Measurements from ENCODE around the gene ZMYM2. TPM values are rescaled to one million over a fixed set of nuclear protein-coding genes. Genes with fewer than 3 reads are reported as not detected.

The ZMYM2 gene
- total RNA-seq, 1 donor from 2014 or later, result 92.1 TPM

- H3K4me3 Mint-ChIP-seq (ENCODE audit: unreplicated experiment), result no peak overlapping the region
- H3K27me3 Mint-ChIP-seq (ENCODE audit: unreplicated experiment), result no peaks in the 10 kb centered on the region
- H3K36me3 Mint-ChIP-seq (ENCODE audit: unreplicated experiment), result peaks cover 41% of the 10 kb centered on the region
- TF ChIP-seq, protein P1, sequence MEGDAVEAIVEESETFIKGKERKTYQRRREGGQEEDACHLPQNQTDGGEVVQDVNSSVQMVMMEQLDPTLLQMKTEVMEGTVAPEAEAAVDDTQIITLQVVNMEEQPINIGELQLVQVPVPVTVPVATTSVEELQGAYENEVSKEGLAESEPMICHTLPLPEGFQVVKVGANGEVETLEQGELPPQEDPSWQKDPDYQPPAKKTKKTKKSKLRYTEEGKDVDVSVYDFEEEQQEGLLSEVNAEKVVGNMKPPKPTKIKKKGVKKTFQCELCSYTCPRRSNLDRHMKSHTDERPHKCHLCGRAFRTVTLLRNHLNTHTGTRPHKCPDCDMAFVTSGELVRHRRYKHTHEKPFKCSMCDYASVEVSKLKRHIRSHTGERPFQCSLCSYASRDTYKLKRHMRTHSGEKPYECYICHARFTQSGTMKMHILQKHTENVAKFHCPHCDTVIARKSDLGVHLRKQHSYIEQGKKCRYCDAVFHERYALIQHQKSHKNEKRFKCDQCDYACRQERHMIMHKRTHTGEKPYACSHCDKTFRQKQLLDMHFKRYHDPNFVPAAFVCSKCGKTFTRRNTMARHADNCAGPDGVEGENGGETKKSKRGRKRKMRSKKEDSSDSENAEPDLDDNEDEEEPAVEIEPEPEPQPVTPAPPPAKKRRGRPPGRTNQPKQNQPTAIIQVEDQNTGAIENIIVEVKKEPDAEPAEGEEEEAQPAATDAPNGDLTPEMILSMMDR (IDR thresholded peaks at IDR 0.05), result no peak
- H3K9me3 Mint-ChIP-seq (ENCODE audit: unreplicated experiment), result no peaks in the 10 kb centered on the region
- no peak overlapping the region for H3K27ac Mint-ChIP-seq (ENCODE audit: unreplicated experiment)
- no peak for DNase-seq (ENCODE audit: extremely low spot score, unreplicated experiment)
- H3K4me1 Mint-ChIP-seq (ENCODE audit: unreplicated experiment), result no peaks in the 10 kb centered on the region
Measured at GRCh38 chr13:20074966-20075365, 116.4 kb downstream of the ZMYM2 start.

DNA sequence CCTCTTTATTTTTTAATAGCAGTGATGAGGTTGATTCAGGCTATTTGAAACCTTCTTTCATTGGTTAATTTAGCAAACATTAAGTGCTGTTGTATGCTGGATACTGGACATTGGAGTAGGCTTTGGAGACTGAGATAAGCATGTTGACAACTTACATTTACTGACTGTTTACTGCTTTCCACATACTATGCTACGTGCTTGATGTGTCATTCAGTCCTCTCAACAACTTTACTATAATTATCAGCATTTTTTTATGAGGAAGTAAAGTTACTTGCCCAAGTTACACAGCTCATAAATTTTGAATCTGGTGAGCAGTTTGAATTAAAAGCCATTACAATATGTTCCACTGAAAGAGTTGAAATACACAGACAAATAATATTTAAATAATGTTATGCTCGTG, 118.6 kb downstream of the ZMYM2 start:
- Mint-ChIP-seq H3K27ac (ENCODE audit: unreplicated experiment) (no peak overlapping the region), H3K4me3 (ENCODE audit: unreplicated experiment) (no peak overlapping the region), H3K36me3 (ENCODE audit: unreplicated experiment) (peaks cover 32% of the 10 kb centered on the region), H3K4me1 (ENCODE audit: unreplicated experiment) (peaks cover 2% of the 10 kb centered on the region), H3K27me3 (ENCODE audit: unreplicated experiment) (no peaks in the 10 kb centered on the region), H3K9me3 (ENCODE audit: unreplicated experiment) (no peaks in the 10 kb centered on the region)
- DNase-seq (ENCODE audit: extremely low spot score, unreplicated experiment), result no peak
- TF ChIP-seq, protein P1 (IDR thresholded peaks at IDR 0.05), result no peak

GRCh38 chr13:20080377-20081164, 122.0 kb downstream of the ZMYM2 start:
- Mint-ChIP-seq H3K36me3 (ENCODE audit: unreplicated experiment) (peaks cover 44% of the 10 kb centered on the region), H3K27ac (ENCODE audit: unreplicated experiment) (no peak overlapping the region), H3K4me3 (ENCODE audit: unreplicated experiment) (no peak overlapping the region), H3K9me3 (ENCODE audit: unreplicated experiment) (no peaks in the 10 kb centered on the region), H3K27me3 (ENCODE audit: unreplicated experiment) (no peaks in the 10 kb centered on the region), H3K4me1 (ENCODE audit: unreplicated experiment) (peaks cover 2% of the 10 kb centered on the region)
- TF ChIP-seq, protein P1 (IDR thresholded peaks at IDR 0.05), result no peak
- no peak for DNase-seq (ENCODE audit: extremely low spot score, unreplicated experiment)

DNA sequence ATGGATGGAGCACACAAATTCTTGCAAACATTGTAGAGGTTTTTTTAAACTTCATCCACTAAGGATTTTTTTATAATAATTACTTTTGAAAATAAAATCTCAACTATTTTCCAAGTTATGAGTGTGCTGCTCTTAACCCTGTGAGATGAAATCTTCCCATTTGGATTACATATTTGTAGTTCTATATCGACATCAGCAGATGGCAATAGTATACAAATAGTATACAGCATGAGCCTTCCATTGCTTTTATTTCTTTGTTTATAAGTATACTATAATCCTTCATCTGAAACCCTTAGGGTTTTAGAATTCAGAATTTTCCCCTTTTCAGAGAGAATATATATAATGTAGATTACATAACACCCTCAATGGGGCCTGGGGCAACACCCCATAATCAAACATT, 131.8 kb downstream of the ZMYM2 start:
- no peak for DNase-seq (ENCODE audit: extremely low spot score, unreplicated experiment)
- Mint-ChIP-seq H3K36me3 (ENCODE audit: unreplicated experiment) (peaks cover 20% of the 10 kb centered on the region), H3K9me3 (ENCODE audit: unreplicated experiment) (no peaks in the 10 kb centered on the region), H3K4me3 (ENCODE audit: unreplicated experiment) (no peak overlapping the region), H3K27ac (ENCODE audit: unreplicated experiment) (no peak overlapping the region), H3K27me3 (ENCODE audit: unreplicated experiment) (no peaks in the 10 kb centered on the region), H3K4me1 (ENCODE audit: unreplicated experiment) (no peaks in the 10 kb centered on the region)
- TF ChIP-seq, protein P1 (IDR thresholded peaks at IDR 0.05), result peak; percentile 36

- Mint-ChIP-seq H3K4me3 (ENCODE audit: unreplicated experiment) (no peak overlapping the region), H3K36me3 (ENCODE audit: unreplicated experiment) (peaks cover 9% of the 10 kb centered on the region)
- TF ChIP-seq, protein P1 (IDR thresholded peaks at IDR 0.05), result no peak
Measured at GRCh38 chr13:20093951-20094350, 135.4 kb downstream of the ZMYM2 start.

More at GRCh38 chr13:20093951-20094350, 135.4 kb downstream of the ZMYM2 start:
- DNase-seq (ENCODE audit: extremely low spot score, unreplicated experiment), result no peak
- H3K9me3 Mint-ChIP-seq (ENCODE audit: unreplicated experiment), result no peaks in the 10 kb centered on the region
- peaks cover 7% of the 10 kb centered on the region for H3K27me3 Mint-ChIP-seq (ENCODE audit: unreplicated experiment)
- H3K4me1 Mint-ChIP-seq (ENCODE audit: unreplicated experiment), result no peaks in the 10 kb centered on the region
- no peak overlapping the region for H3K27ac Mint-ChIP-seq (ENCODE audit: unreplicated experiment)

All from osteocyte (in vitro differentiated cells).